IPS-20b (cell line): ENCODE results near the gene ABCC6.

Source experiments
- H3K27ac ChIP-seq: one replicate; pipeline ENCODE4 v1.5.1; 2013; ENCODE audit warnings: low read length
- H3K27me3 ChIP-seq: 2 replicates; pipeline ENCODE4 v1.6.1; 2013; ENCODE audit warnings: mild to moderate bottlenecking, low read length, inconsistent platforms; ENCODE audit not compliant: insufficient read depth
- H3K36me3 ChIP-seq: 2 replicates; pipeline ENCODE4 v1.6.1; 2013; ENCODE audit warnings: low read depth, mild to moderate bottlenecking, inconsistent platforms, low read length, moderate library complexity; ENCODE audit not compliant: insufficient read depth
- H3K4me1 ChIP-seq: 2 replicates; pipeline ENCODE4 v1.6.1; 2013; ENCODE audit warnings: mild to moderate bottlenecking, control low read depth, inconsistent platforms, low read length, moderate library complexity; ENCODE audit not compliant: insufficient read depth
- H3K4me3 ChIP-seq: 2 replicates; pipeline ENCODE4 v1.5.1; 2013; ENCODE audit warnings: mild to moderate bottlenecking, low read length, inconsistent platforms
- H3K9ac ChIP-seq: 2 replicates; pipeline ENCODE4 v1.6.1; 2013; ENCODE audit warnings: low read depth, mild to moderate bottlenecking, inconsistent platforms, low read length, moderate library complexity
- H3K9me3 ChIP-seq: 2 replicates; pipeline ENCODE4 v1.6.1; 2013; ENCODE audit warnings: mild to moderate bottlenecking, low read depth, low read length, inconsistent platforms; ENCODE audit not compliant: insufficient read depth

The ABCC6 gene

DNA sequence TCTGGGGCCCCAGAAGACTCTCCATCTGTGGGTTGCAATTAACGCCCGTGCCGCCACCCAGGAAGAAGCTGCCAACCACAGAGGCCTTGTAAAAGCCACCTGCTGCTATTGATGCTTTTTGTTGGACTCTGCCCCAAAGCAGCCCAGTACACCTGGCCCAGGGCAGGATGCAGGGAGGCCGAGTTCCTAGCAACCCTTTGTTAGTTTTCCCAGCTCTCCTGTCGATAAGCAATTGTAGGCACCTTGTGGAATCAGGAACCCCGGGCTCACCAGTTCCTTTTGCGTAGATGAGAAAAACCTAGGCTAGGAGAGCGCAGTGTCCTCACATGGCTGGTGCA is 103.3 kb downstream of the ABCC6 start:
- Histone ChIP-seq H3K9me3 (peaks cover 6% of the 10 kb centered on the region; the same call in 1 of the 2 replicates), H3K9ac (no peak overlapping the region), H3K27me3 (no peaks in the 10 kb centered on the region), H3K4me3 (no peak overlapping the region), H3K36me3 (peaks cover 93% of the 10 kb centered on the region), H3K4me1 (no peaks in the 10 kb centered on the region), H3K27ac (no peak overlapping the region)

DNA sequence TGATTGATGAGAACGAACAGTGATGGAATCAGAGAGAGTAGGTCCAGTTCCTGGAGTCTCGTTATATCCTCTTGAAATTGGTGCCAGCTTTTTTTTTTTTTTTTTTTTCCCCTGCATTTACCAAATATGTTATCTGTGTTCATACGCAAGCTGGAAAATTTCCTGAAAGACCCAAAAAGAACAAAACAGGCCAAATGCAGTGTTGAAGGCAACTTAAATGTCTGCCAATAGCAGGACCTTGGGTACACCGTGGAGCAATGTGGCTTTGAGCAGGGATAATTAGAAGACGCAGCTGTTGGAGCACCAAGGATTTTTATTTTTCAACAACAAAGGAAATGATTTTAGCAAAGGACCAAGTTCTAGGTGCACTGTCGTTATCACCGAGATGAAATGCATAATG is 105.0 kb downstream of the ABCC6 start:
- H3K9ac ChIP-seq = no peak overlapping the region
- H3K36me3 ChIP-seq = peaks cover 94% of the 10 kb centered on the region
- no peak overlapping the region for H3K27ac ChIP-seq
- no peaks in the 10 kb centered on the region for H3K4me1 ChIP-seq
- no peak overlapping the region for H3K4me3 ChIP-seq
- H3K9me3 ChIP-seq = no peaks in the 10 kb centered on the region
- no peaks in the 10 kb centered on the region for H3K27me3 ChIP-seq

- Histone ChIP-seq H3K4me3 (no peak overlapping the region), H3K4me1 (no peaks in the 10 kb centered on the region), H3K27ac (no peak overlapping the region), H3K9me3 (no peaks in the 10 kb centered on the region), H3K9ac (no peak overlapping the region), H3K36me3 (peaks cover 93% of the 10 kb centered on the region), H3K27me3 (no peaks in the 10 kb centered on the region)
Measured at GRCh38 chr16:16116841-16117240, 106.5 kb downstream of the ABCC6 start.

DNA sequence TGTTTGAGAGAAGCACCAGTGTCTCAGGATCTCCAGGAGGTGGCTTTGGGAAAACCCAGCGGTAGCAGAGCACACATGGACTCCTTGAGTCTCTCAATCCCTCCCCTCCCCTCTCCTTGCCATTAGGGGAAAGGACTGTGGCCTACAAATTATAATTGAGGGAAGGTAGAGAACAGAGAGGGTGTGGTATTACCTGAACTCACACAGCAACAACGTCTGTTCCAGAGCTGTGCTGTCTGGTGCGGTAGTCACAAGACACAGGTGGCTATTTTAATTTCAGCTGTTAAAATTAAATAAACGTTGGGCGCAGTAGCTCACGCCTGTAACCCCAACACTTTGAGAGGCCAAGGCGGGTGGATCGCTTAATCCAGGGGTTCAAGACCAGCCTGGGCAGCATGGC is 110.2 kb downstream of the ABCC6 start:
- Histone ChIP-seq H3K27me3 (no peaks in the 10 kb centered on the region), H3K4me3 (no peak overlapping the region), H3K36me3 (peaks cover 89% of the 10 kb centered on the region), H3K9me3 (no peaks in the 10 kb centered on the region), H3K4me1 (no peaks in the 10 kb centered on the region; the same call in 1 of the 2 replicates), H3K9ac (no peak overlapping the region), H3K27ac (no peak overlapping the region)

DNA sequence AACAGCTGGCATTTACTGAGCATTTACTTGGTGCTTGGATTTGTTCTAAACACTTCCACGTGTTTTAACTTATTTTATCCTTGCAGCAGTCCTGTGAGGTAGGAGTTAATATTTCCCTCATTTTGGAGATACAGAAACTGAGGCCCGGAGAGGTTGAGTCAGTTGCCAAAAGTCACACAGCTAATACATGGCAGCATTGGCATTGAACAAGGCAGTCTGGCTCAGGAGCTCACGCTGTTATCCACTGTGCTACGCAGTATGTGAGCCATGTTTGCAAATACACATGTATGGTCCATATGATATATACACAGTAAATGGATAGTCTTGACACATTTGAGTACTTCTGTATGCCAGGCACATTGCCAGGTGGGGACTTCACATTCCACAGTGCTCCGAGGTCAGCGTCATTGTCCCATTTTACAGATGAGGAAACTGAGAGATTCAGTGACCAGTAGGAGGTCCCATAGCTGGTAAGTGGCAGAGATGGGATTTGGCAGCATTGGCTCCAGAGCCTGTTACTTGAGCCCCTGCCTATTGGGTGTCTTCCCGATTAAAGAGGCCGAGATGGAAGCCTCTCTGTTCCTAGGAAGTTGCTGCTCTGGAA is 110.7 kb downstream of the ABCC6 start:
- no peak overlapping the region for H3K9ac ChIP-seq
- H3K4me1 ChIP-seq = no peaks in the 10 kb centered on the region; the same call in 1 of the 2 replicates
- no peaks in the 10 kb centered on the region for H3K9me3 ChIP-seq
- H3K36me3 ChIP-seq = peaks cover 88% of the 10 kb centered on the region
- no peak overlapping the region for H3K27ac ChIP-seq
- H3K4me3 ChIP-seq = no peak overlapping the region
- no peaks in the 10 kb centered on the region for H3K27me3 ChIP-seq

GRCh38 chr16:16111639-16112038 is 111.7 kb downstream of the ABCC6 start:
- Histone ChIP-seq H3K9me3 (no peaks in the 10 kb centered on the region), H3K27ac (no peak overlapping the region), H3K27me3 (no peaks in the 10 kb centered on the region), H3K9ac (no peak overlapping the region), H3K36me3 (peaks cover 83% of the 10 kb centered on the region), H3K4me1 (no peaks in the 10 kb centered on the region; the same call in 1 of the 2 replicates), H3K4me3 (no peak overlapping the region)

- Histone ChIP-seq H3K27me3 (no peaks in the 10 kb centered on the region), H3K4me3 (no peak overlapping the region), H3K9ac (no peak overlapping the region), H3K27ac (no peak overlapping the region), H3K4me1 (no peaks in the 10 kb centered on the region; the same call in 1 of the 2 replicates), H3K9me3 (no peaks in the 10 kb centered on the region), H3K36me3 (peaks cover 86% of the 10 kb centered on the region)
Measured at GRCh38 chr16:16110111-16110490, 113.2 kb downstream of the ABCC6 start.

DNA sequence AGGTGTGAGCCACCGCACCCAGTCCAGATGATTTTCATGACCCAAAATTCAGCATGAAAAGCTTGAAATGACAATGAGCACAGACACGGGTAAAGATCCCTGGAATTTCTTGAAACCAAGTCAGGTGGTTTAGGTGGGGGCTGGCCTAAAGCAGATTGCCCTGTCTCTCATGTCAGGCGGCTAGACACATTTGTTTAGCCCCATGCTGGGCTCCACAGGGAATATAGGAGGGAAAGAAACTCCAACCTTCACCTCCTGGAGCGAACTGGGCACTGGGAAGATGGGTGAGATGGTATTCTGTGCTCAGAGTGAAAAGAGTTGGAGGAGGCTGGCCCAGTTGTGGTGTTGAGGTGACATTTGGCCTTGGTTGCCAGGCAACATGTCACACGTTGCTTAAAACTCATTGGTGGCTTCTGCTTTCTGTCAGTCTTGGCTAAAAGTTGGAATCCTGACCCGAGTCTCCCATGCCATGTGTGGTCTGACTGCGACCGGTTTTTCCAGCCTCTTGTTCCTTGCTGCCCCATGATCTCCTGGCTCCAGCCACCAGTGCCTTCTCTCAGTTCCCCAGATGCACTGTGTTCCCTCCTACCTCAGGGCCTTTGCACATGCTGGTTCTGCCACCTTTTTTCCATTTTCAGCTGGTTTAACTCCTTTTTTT is 113.7 kb downstream of the ABCC6 start:
- H3K27me3 ChIP-seq = no peaks in the 10 kb centered on the region
- no peaks in the 10 kb centered on the region; the same call in 1 of the 2 replicates for H3K4me1 ChIP-seq
- H3K36me3 ChIP-seq = peaks cover 82% of the 10 kb centered on the region
- H3K27ac ChIP-seq = no peak overlapping the region
- no peaks in the 10 kb centered on the region for H3K9me3 ChIP-seq
- no peak overlapping the region for H3K9ac ChIP-seq
- no peak overlapping the region for H3K4me3 ChIP-seq

- no peaks in the 10 kb centered on the region for H3K27me3 ChIP-seq
- H3K36me3 ChIP-seq = peaks cover 81% of the 10 kb centered on the region
- no peaks in the 10 kb centered on the region; the same call in 1 of the 2 replicates for H3K4me1 ChIP-seq
- no peak overlapping the region for H3K4me3 ChIP-seq
- no peak overlapping the region for H3K27ac ChIP-seq
- no peak overlapping the region for H3K9ac ChIP-seq
- no peaks in the 10 kb centered on the region for H3K9me3 ChIP-seq
Measured at GRCh38 chr16:16108759-16109158, 114.5 kb downstream of the ABCC6 start.

DNA sequence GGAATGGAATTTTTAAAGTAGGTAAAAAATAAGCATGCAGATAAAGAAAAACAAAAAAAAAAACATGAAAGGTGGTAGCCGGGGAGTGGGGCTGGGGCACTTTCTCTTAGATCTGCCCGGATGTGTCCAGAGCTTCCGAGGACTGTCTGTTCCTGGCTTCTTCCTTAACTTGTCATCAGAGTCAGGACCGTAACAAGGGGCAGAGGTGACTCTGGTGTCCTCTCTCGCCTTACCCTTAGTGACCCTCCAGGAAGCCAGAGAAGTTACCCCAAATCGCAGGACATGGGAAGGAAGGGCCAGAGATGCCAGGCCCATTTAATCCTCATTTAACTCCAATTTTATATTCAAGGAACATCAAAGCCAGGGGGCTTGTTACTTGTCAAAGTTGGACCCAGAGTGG is 115.5 kb downstream of the ABCC6 start:
- H3K4me1 ChIP-seq = no peaks in the 10 kb centered on the region; the same call in 1 of the 2 replicates
- no peak overlapping the region for H3K27ac ChIP-seq
- H3K36me3 ChIP-seq = peaks cover 80% of the 10 kb centered on the region

DNA sequence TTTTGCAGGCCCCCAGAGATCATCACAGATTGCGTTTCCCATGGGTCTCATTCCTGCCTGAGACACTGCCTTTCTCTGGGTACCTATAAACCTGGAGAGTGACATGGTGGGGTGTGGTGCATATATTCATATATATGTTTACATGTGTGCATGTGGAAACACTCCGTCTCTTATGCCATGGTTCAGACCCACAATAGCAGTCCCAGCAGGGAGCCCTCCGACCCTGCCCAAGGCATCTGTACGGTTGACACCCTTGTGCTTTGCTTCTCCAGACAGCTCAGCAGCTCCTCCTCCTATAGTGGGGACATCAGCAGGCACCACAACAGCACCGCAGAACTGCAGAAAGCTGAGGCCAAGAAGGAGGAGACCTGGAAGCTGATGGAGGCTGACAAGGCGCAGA is 116.8 kb downstream of the ABCC6 start:
- Histone ChIP-seq H3K4me1 (no peaks in the 10 kb centered on the region; the same call in 1 of the 2 replicates), H3K36me3 (peaks cover 80% of the 10 kb centered on the region), H3K27ac (no peak overlapping the region), H3K27me3 (no peaks in the 10 kb centered on the region), H3K4me3 (no peak overlapping the region), H3K9me3 (no peaks in the 10 kb centered on the region), H3K9ac (no peak overlapping the region)

More for the DNA sequence above, 115.5 kb downstream of the ABCC6 start:
- H3K9me3 ChIP-seq = no peaks in the 10 kb centered on the region
- H3K4me3 ChIP-seq = no peak overlapping the region
- no peaks in the 10 kb centered on the region for H3K27me3 ChIP-seq
- H3K9ac ChIP-seq = no peak overlapping the region

DNA sequence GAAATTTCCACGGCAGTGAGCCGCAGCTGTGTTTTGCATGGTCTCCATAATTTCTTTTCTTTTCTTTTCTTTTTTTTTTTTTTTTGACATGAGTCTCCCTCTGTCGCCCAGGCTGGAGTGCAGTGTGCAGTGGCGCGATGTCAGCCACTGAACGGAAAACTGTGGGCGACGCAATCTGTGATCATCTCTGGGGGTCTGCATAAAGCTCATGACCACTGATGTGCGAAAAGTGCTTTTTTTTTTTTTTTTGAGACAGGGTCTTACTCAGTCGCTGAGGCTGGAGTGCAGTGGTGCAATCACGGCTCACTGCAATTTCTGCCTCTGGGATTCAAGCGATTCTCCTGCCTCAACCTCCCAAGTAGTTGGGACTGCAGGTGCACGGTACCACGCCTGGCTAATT is 117.6 kb downstream of the ABCC6 start:
- Histone ChIP-seq H3K9me3 (no peaks in the 10 kb centered on the region), H3K9ac (no peak overlapping the region), H3K4me3 (no peak overlapping the region), H3K27me3 (no peaks in the 10 kb centered on the region), H3K36me3 (peaks cover 74% of the 10 kb centered on the region), H3K4me1 (no peaks in the 10 kb centered on the region; the same call in 1 of the 2 replicates), H3K27ac (no peak overlapping the region)
